ENCODE results near the gene KPNA4. TPM values are rescaled to one million over a fixed set of nuclear protein-coding genes. Genes with fewer than 3 reads are reported as not detected.
A peak's percentile ranks its signal among the peaks of the same experiment; 100 is the strongest.

Gene KPNA4
- total and polyA plus RNA-seq, 9 donors, result 33.6 to 68.4 (median 59.3) TPM

- H3K36me3 ChIP-seq (ENCODE audit: control insufficient read depth, insufficient read depth, low read length), result no peaks in the 10 kb centered on the region
- H3K4me3 ChIP-seq (ENCODE audit: low read length), result no peak overlapping the region
- H3K4me1 ChIP-seq (ENCODE audit: control insufficient read depth, insufficient read depth, low read length), result no peaks in the 10 kb centered on the region
- H3K27me3 ChIP-seq (ENCODE audit: control insufficient read depth, insufficient read depth, low read length), result no peaks in the 10 kb centered on the region
- no peaks in the 10 kb centered on the region for H3K9me3 ChIP-seq (replicated peaks; ENCODE audit: control insufficient read depth, low read depth, low read length)
- no peak for DNase-seq
- H3K27ac ChIP-seq (ENCODE audit: low read length), result no peak overlapping the region
These were observed 36.9 kb upstream of the KPNA4 start for GRCh38 chr3:160602259-160602658.

DNA sequence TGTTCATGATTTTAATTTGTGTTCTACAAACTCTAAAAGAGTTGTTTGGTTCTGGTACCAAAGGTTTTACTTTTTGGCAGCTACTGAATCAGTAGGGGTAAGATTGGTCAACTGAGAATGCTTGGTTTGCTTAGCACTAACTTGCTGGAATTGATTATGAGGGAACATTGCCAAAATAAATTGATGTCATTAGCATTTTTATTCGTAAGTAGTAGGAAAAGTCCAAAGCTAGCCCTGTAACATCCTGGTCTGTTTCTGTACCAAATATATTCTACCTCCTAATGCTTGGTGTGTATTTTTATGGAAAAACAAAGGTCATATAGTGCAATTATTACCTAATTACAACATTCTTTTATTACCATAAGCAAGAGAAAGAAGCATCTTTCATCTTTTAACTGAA, 35.9 kb upstream of the KPNA4 start:
- WGBS (ENCODE audit: insufficient coverage), result no CpG with 5 or more reads among the region's 1 CpG
- DNase-seq, result no peak
- Histone ChIP-seq H3K27me3 (ENCODE audit: control insufficient read depth, insufficient read depth, low read length) (no peaks in the 10 kb centered on the region), H3K4me1 (ENCODE audit: control insufficient read depth, insufficient read depth, low read length) (no peaks in the 10 kb centered on the region), H3K36me3 (ENCODE audit: control insufficient read depth, insufficient read depth, low read length) (no peaks in the 10 kb centered on the region), H3K9me3 (replicated peaks; ENCODE audit: control insufficient read depth, low read depth, low read length) (no peaks in the 10 kb centered on the region), H3K4me3 (ENCODE audit: low read length) (no peak overlapping the region), H3K27ac (ENCODE audit: low read length) (no peak overlapping the region)

DNA sequence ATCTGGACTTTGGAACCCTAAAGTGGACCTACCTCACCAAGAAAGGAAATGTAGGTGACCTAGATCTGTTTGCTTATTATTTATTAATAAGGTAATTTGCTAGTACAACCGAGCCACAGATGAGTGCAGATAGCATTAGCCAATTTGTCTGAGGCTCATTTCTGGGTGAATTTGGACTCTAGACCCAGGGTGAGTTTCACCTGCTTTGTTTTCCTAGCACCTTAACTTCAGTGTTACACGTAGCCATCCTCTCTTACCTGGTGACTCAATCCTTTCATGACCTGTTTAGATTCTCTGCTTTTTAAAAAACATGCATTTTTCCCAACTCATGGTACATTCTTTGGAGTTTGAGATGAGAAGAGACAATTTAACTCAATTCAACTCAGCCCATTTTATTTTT, 33.5 kb upstream of the KPNA4 start:
- no peak overlapping the region for H3K4me3 ChIP-seq (ENCODE audit: low read length)
- no peaks in the 10 kb centered on the region for H3K36me3 ChIP-seq (ENCODE audit: control insufficient read depth, insufficient read depth, low read length)
- H3K9me3 ChIP-seq (replicated peaks; ENCODE audit: control insufficient read depth, low read depth, low read length), result no peaks in the 10 kb centered on the region
- no peak overlapping the region for H3K27ac ChIP-seq (ENCODE audit: low read length)
- no peaks in the 10 kb centered on the region for H3K27me3 ChIP-seq (ENCODE audit: control insufficient read depth, insufficient read depth, low read length)
- 80% methylated on average over 1 of the region's 2 CpGs for WGBS (ENCODE audit: insufficient coverage)
- no peaks in the 10 kb centered on the region for H3K4me1 ChIP-seq (ENCODE audit: control insufficient read depth, insufficient read depth, low read length)
- no peak for DNase-seq

GRCh38 chr3:160588023-160588422, 22.7 kb upstream of the KPNA4 start:
- Histone ChIP-seq H3K27ac (ENCODE audit: low read length) (no peak overlapping the region), H3K4me3 (ENCODE audit: low read length) (no peak overlapping the region), H3K9me3 (replicated peaks; ENCODE audit: control insufficient read depth, low read depth, low read length) (peaks cover 6% of the 10 kb centered on the region), H3K27me3 (ENCODE audit: control insufficient read depth, insufficient read depth, low read length) (no peaks in the 10 kb centered on the region), H3K4me1 (ENCODE audit: control insufficient read depth, insufficient read depth, low read length) (no peaks in the 10 kb centered on the region), H3K36me3 (ENCODE audit: control insufficient read depth, insufficient read depth, low read length) (no peaks in the 10 kb centered on the region)
- DNase-seq, result no peak

- Histone ChIP-seq H3K4me1 (ENCODE audit: control insufficient read depth, insufficient read depth, low read length) (no peaks in the 10 kb centered on the region), H3K27ac (ENCODE audit: low read length) (no peak overlapping the region), H3K36me3 (ENCODE audit: control insufficient read depth, insufficient read depth, low read length) (no peaks in the 10 kb centered on the region), H3K4me3 (ENCODE audit: low read length) (no peak overlapping the region), H3K9me3 (replicated peaks; ENCODE audit: control insufficient read depth, low read depth, low read length) (peaks cover 6% of the 10 kb centered on the region), H3K27me3 (ENCODE audit: control insufficient read depth, insufficient read depth, low read length) (no peaks in the 10 kb centered on the region)
- no peak for DNase-seq
- no CpG with 5 or more reads among the region's 1 CpG for WGBS (ENCODE audit: insufficient coverage)
These were observed 21.7 kb upstream of the KPNA4 start for GRCh38 chr3:160587105-160587504.

- WGBS (ENCODE audit: insufficient coverage), result no CpG with 5 or more reads among the region's 3 CpGs
- no peak for DNase-seq
- peaks cover 6% of the 10 kb centered on the region for H3K9me3 ChIP-seq (replicated peaks; ENCODE audit: control insufficient read depth, low read depth, low read length)
- no peaks in the 10 kb centered on the region for H3K27me3 ChIP-seq (ENCODE audit: control insufficient read depth, insufficient read depth, low read length)
- H3K27ac ChIP-seq (ENCODE audit: low read length), result no peak overlapping the region
- no peaks in the 10 kb centered on the region for H3K4me1 ChIP-seq (ENCODE audit: control insufficient read depth, insufficient read depth, low read length)
- no peak overlapping the region for H3K4me3 ChIP-seq (ENCODE audit: low read length)
- H3K36me3 ChIP-seq (ENCODE audit: control insufficient read depth, insufficient read depth, low read length), result no peaks in the 10 kb centered on the region
These were observed 21.3 kb upstream of the KPNA4 start for GRCh38 chr3:160586679-160587078.

GRCh38 chr3:160583451-160583850, 18.1 kb upstream of the KPNA4 start:
- H3K9me3 ChIP-seq (replicated peaks; ENCODE audit: control insufficient read depth, low read depth, low read length), result peaks cover 9% of the 10 kb centered on the region
- H3K27ac ChIP-seq (ENCODE audit: low read length), result no peak overlapping the region
- DNase-seq, result no peak

DNA sequence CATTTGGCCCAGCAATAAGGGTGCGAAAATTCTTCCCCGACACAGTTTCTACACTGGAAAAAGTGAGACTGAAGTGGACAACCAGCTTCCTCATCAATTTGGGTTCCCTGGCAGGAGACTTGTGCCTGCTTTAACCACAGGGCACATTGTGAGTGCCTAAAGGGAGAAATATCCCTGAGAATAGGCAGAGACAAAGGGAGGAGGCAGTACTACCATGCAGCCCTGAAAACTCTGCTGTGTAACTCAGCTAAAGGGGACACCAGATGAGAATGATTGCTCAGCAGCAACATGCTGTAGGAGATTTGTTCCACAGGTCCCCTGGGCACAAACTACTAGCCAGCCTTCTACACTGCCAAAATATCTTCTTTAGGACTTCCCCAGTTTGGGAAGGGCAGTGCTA, 15.6 kb upstream of the KPNA4 start:
- no peak for DNase-seq
- no peak overlapping the region for H3K4me3 ChIP-seq (ENCODE audit: low read length)
- no peaks in the 10 kb centered on the region for H3K36me3 ChIP-seq (ENCODE audit: control insufficient read depth, insufficient read depth, low read length)
- peaks cover 9% of the 10 kb centered on the region for H3K9me3 ChIP-seq (replicated peaks; ENCODE audit: control insufficient read depth, low read depth, low read length)
- no peaks in the 10 kb centered on the region for H3K27me3 ChIP-seq (ENCODE audit: control insufficient read depth, insufficient read depth, low read length)
- H3K27ac ChIP-seq (ENCODE audit: low read length), result no peak overlapping the region
- no peaks in the 10 kb centered on the region for H3K4me1 ChIP-seq (ENCODE audit: control insufficient read depth, insufficient read depth, low read length)
- no CpG with 5 or more reads among the region's 2 CpGs for WGBS (ENCODE audit: insufficient coverage)

More at GRCh38 chr3:160583451-160583850, 18.1 kb upstream of the KPNA4 start:
- Histone ChIP-seq H3K4me3 (ENCODE audit: low read length) (no peak overlapping the region), H3K27me3 (ENCODE audit: control insufficient read depth, insufficient read depth, low read length) (no peaks in the 10 kb centered on the region), H3K36me3 (ENCODE audit: control insufficient read depth, insufficient read depth, low read length) (no peaks in the 10 kb centered on the region), H3K4me1 (ENCODE audit: control insufficient read depth, insufficient read depth, low read length) (no peaks in the 10 kb centered on the region)

- Histone ChIP-seq H3K9me3 (replicated peaks; ENCODE audit: control insufficient read depth, low read depth, low read length) (peaks cover 3% of the 10 kb centered on the region), H3K4me3 (ENCODE audit: low read length) (no peak overlapping the region), H3K27me3 (ENCODE audit: control insufficient read depth, insufficient read depth, low read length) (no peaks in the 10 kb centered on the region), H3K4me1 (ENCODE audit: control insufficient read depth, insufficient read depth, low read length) (no peaks in the 10 kb centered on the region), H3K36me3 (ENCODE audit: control insufficient read depth, insufficient read depth, low read length) (no peaks in the 10 kb centered on the region), H3K27ac (ENCODE audit: low read length) (no peak overlapping the region)
- no CpG with 5 or more reads among the region's 4 CpGs for WGBS (ENCODE audit: insufficient coverage)
- DNase-seq, result peak; percentile 16
These were observed 12.3 kb upstream of the KPNA4 start for GRCh38 chr3:160577556-160578195.

- no peaks in the 10 kb centered on the region for H3K36me3 ChIP-seq (ENCODE audit: control insufficient read depth, insufficient read depth, low read length)
- H3K27me3 ChIP-seq (ENCODE audit: control insufficient read depth, insufficient read depth, low read length), result no peaks in the 10 kb centered on the region
- DNase-seq, result no peak
- WGBS (ENCODE audit: insufficient coverage), result no CpG with 5 or more reads among the region's 2 CpGs
- H3K4me1 ChIP-seq (ENCODE audit: control insufficient read depth, insufficient read depth, low read length), result no peaks in the 10 kb centered on the region
- no peak overlapping the region for H3K4me3 ChIP-seq (ENCODE audit: low read length)
- peaks cover 3% of the 10 kb centered on the region for H3K9me3 ChIP-seq (replicated peaks; ENCODE audit: control insufficient read depth, low read depth, low read length)
- no peak overlapping the region for H3K27ac ChIP-seq (ENCODE audit: low read length)
These were observed 11.7 kb upstream of the KPNA4 start for GRCh38 chr3:160577093-160577492.

- Histone ChIP-seq H3K36me3 (ENCODE audit: control insufficient read depth, insufficient read depth, low read length) (no peaks in the 10 kb centered on the region), H3K4me1 (ENCODE audit: control insufficient read depth, insufficient read depth, low read length) (no peaks in the 10 kb centered on the region), H3K4me3 (ENCODE audit: low read length) (no peak overlapping the region), H3K27me3 (ENCODE audit: control insufficient read depth, insufficient read depth, low read length) (no peaks in the 10 kb centered on the region), H3K9me3 (replicated peaks; ENCODE audit: control insufficient read depth, low read depth, low read length) (peaks cover 3% of the 10 kb centered on the region), H3K27ac (ENCODE audit: low read length) (no peak overlapping the region)
- DNase-seq, result no peak
These were observed 11.2 kb upstream of the KPNA4 start for GRCh38 chr3:160576621-160577020.

All from muscle of leg (tissue), 11 donors.